ENCODE data around the gene SDK1. TPM values are rescaled to one million over a fixed set of nuclear protein-coding genes. Genes with fewer than 3 reads are reported as not detected.

Gene SDK1
- total and polyA plus RNA-seq, 4 donors: 0.12 to 0.47 (median 0.36) TPM

GRCh38 chr7:3747467-3747866, 446.4 kb downstream of the SDK1 start:
- DNase-seq (ENCODE audit: low spot score): no peak
- no peak overlapping the region for H3K27ac ChIP-seq (ENCODE audit: low read depth in 1 of 2, low read length in 2 of 2)
- 75% methylated on average over 2 of the region's 2 CpGs for WGBS

More at GRCh38 chr7:3747467-3747866, 446.4 kb downstream of the SDK1 start:
- H3K4me1 ChIP-seq (ENCODE audit: control insufficient read depth in 4 of 4, insufficient read depth in 4 of 4, low read length in 3 of 4): no peaks in the 10 kb centered on the region
- H3K4me3 ChIP-seq (ENCODE audit: low read depth in 1 of 3, low read length in 3 of 3): no peak overlapping the region
- no peak overlapping the region for H3K9ac ChIP-seq (ENCODE audit: low read depth in 1 of 2, low read length in 2 of 2)
- no peaks in the 10 kb centered on the region for H3K27me3 ChIP-seq (ENCODE audit: control insufficient read depth in 4 of 4, insufficient read depth in 4 of 4, low read length in 3 of 4)
- TF ChIP-seq HNF4G (IDR thresholded peaks at IDR 0.05): no peak
- TF ChIP-seq FOXA1 (IDR thresholded peaks at IDR 0.05): no peak
- no peak for TF ChIP-seq HNF4A (conservative IDR thresholded peaks at IDR 0.05)
- no peak for TF ChIP-seq SP1 (IDR thresholded peaks at IDR 0.05)
- TF ChIP-seq FOXA2 (IDR thresholded peaks at IDR 0.05): no peak
- TF ChIP-seq REST (IDR thresholded peaks at IDR 0.05): no peak
- no peak for TF ChIP-seq YY1 (IDR thresholded peaks at IDR 0.05)
- TF ChIP-seq NR2F2 (IDR thresholded peaks at IDR 0.05): no peak
- TF ChIP-seq TAF1 (conservative IDR thresholded peaks at IDR 0.05): no peak
- TF ChIP-seq RAD21 (IDR thresholded peaks at IDR 0.05): no peak
- no peak for TF ChIP-seq MAX (IDR thresholded peaks at IDR 0.05)
- no peak for TF ChIP-seq ZBTB33 (IDR thresholded peaks at IDR 0.05)
- TF ChIP-seq CTCF (IDR thresholded peaks at IDR 0.05; ENCODE audit: low read depth, low read length, missing input control): no peak
- no peak for TF ChIP-seq GABPA (IDR thresholded peaks at IDR 0.05 in 1 of 2, conservative IDR thresholded peaks at IDR 0.05 in 1 of 2)
- TF ChIP-seq EGR1 (IDR thresholded peaks at IDR 0.05; ENCODE audit: low read depth in 2 of 2): no peak
- H3K36me3 ChIP-seq (ENCODE audit: control insufficient read depth in 4 of 4, insufficient read depth in 3 of 4, low read depth in 1 of 4, low read length in 3 of 4): no peaks in the 10 kb centered on the region
- no peaks in the 10 kb centered on the region for H3K9me3 ChIP-seq (ENCODE audit: control insufficient read depth in 4 of 4, low read length in 3 of 4)

All from liver (tissue), 9 donors.